ENCODE results near the gene LRRC3.

DNA sequence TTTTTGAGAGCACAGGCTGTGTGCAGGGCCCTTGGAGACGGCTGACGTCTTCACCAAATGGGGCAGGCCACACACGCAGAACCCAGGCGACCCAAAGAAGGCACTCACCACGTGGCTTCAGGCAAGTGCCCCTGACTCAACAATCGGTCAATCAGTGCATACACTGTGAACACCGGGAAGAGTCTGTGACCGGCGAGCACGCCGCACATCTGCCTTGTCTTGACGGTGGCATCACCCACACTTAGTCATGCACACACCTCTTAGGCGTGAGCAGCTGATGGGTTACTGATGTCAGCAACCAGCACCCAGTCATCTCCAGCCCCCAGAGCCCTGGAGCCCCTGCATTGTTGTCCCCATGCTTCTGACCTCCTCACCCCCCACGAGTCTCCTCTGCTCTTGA lies 4.9 kb upstream of the LRRC3 start:
- TF ChIP-seq, protein P1, sequence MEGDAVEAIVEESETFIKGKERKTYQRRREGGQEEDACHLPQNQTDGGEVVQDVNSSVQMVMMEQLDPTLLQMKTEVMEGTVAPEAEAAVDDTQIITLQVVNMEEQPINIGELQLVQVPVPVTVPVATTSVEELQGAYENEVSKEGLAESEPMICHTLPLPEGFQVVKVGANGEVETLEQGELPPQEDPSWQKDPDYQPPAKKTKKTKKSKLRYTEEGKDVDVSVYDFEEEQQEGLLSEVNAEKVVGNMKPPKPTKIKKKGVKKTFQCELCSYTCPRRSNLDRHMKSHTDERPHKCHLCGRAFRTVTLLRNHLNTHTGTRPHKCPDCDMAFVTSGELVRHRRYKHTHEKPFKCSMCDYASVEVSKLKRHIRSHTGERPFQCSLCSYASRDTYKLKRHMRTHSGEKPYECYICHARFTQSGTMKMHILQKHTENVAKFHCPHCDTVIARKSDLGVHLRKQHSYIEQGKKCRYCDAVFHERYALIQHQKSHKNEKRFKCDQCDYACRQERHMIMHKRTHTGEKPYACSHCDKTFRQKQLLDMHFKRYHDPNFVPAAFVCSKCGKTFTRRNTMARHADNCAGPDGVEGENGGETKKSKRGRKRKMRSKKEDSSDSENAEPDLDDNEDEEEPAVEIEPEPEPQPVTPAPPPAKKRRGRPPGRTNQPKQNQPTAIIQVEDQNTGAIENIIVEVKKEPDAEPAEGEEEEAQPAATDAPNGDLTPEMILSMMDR (IDR thresholded peaks at IDR 0.05): no peak
- no peak for TF ChIP-seq POLR2A (IDR thresholded peaks at IDR 0.05)

All from adrenal gland (tissue), 5 donors.